Measurements from ENCODE around the gene SUSD1.

GRCh38 chr9:112118009-112118408, 57.1 kb downstream of the SUSD1 start:
- no peak for TF ChIP-seq CTCF (conservative IDR thresholded peaks at IDR 0.05; ENCODE audit: low read depth, low read length)
- TF ChIP-seq EZH2phosphoT487 (IDR thresholded peaks at IDR 0.05; ENCODE audit: borderline replicate concordance, low read length), result no peak
- no peak for TF ChIP-seq EZH2 (IDR thresholded peaks at IDR 0.05; ENCODE audit: low read length, unreplicated experiment)

All from PC-3 (cell line).